Ascending aorta (tissue), 2 donors: ENCODE data around the gene NMNAT3. TPM values are rescaled to one million over a fixed set of nuclear protein-coding genes. Genes with fewer than 3 reads are reported as not detected.
"Not testable (repeated sequence)": the region's sequence is repeated elsewhere in the genome, so short reads cannot be mapped to it uniquely, and the experiment has no call there.

Experiments used
- DNase-seq, 2 donors: peaks; one replicate each; pipeline ENCODE4 v3.0.0-alpha.2; 2019; ENCODE audit warnings: low spot score in 2 of 2
- H3K27ac ChIP-seq, 2 donors: fragments of 200-600 bp; sonication (generic); one replicate each; pipeline ENCODE4 v1.5.1; 2016 to 2017; ENCODE audit warnings: mild to moderate bottlenecking in 1 of 2
- H3K27me3 ChIP-seq: fragments of 200-600 bp; sonication (generic); one replicate; pipeline ENCODE4 v1.5.1; 2017
- H3K36me3 ChIP-seq, 2 donors: fragments of 200-600 bp; sonication (generic); one replicate each; pipeline ENCODE4 v1.5.1; 2016
- H3K4me1 ChIP-seq, 2 donors: fragments of 200-600 bp; sonication (generic); one replicate each; pipeline ENCODE4 v1.5.1; 2016 to 2017; ENCODE audit warnings: mild to moderate bottlenecking in 1 of 2
- H3K4me3 ChIP-seq, 2 donors: fragments of 200-600 bp; sonication (generic); one replicate each; pipeline ENCODE4 v1.5.1; 2016 to 2017; ENCODE audit warnings: mild to moderate bottlenecking in 1 of 2
- H3K9me3 ChIP-seq, 2 donors: fragments of 200-600 bp; sonication (generic); one replicate each; pipeline ENCODE4 v1.5.1; 2016
- CTCF ChIP-seq, 3 experiments: fragments of 200-600 bp in 2 of 3; fragments of 450-650 bp in 1 of 3; sonication (generic) in 2 of 3; IDR thresholded peaks; one replicate each; pipeline ENCODE4 v1.5.1; 2016 to 2019; ENCODE audit warnings: antibody characterized with exemption in 3 of 3, mild to moderate bottlenecking in 1 of 3, moderate library complexity in 1 of 3
- intact Hi-C: fragments of 100-400 bp; cut with DNase I; formaldehyde crosslinking; loops from one replicate; pipeline ENCODE4 v1.15.1; 2023
- total RNA-seq: library from RNA; depleted of rRNA; stranded (reverse); fragments of >200 nt; gene quantifications from one replicate; pipeline ENCODE4 v1.1.0, GENCODE V29; 2016

NMNAT3 gene
- total RNA-seq, 1 donor from 2014 or later = 1.2 TPM

DNA sequence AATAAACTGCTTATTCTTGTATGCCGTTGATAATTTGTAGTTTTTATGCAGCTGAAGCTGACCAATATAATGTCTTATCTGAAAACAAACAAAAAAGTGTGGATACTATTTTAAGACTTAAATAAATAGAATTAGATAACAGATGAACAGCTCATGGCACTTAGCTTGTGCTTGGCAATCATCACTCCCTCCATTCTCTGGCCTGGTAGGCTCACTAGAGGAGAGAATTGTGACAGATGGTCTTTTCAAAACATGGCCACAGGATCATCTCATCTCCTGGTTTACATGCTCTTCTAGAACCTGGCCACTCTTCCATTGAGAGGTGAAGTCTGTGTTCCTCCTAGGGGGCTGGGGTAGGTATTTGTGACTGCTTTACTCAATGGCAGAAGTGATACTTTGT is 79.8 kb downstream of the NMNAT3 start:
- H3K9me3 ChIP-seq = no peaks in the 10 kb centered on the region
- intact Hi-C loops = no loop called here
- DNase-seq = no peak

DNA sequence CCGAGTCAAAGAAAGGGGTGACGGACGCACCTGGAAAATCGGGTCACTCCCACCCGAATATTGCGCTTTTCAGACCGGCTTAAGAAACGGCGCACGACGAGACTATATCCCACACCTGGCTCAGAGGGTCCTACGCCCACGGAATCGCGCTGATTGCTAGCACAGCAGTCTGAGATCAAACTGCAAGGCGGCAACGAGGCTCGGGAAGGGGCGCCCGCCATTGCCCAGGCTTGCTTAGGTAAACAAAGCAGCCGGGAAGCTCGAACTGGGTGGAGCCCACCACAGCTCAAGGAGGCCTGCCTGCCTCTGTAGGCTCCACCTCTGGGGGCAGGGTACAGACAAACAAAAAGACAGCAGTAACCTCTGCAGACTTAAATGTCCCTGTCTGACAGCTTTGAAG is 86.6 kb downstream of the NMNAT3 start:
- intact Hi-C loops, H3K4me3 ChIP-seq, H3K27ac ChIP-seq, DNase-seq, H3K4me1 ChIP-seq, H3K9me3 ChIP-seq, H3K27me3 ChIP-seq, H3K36me3 ChIP-seq: not testable (repeated sequence)

More for the DNA sequence above, 79.8 kb downstream of the NMNAT3 start:
- Histone ChIP-seq H3K36me3 (no peaks in the 10 kb centered on the region), H3K4me3 (no peak overlapping the region), H3K27me3 (no peaks in the 10 kb centered on the region), H3K27ac (no peak overlapping the region), H3K4me1 (no peaks in the 10 kb centered on the region)
- no peak for TF ChIP-seq CTCF (IDR thresholded peaks at IDR 0.05)

GRCh38 chr3:139588450-139588849 is 89.3 kb downstream of the NMNAT3 start:
- no peaks in the 10 kb centered on the region for H3K36me3 ChIP-seq
- H3K27ac ChIP-seq = no peak overlapping the region
- intact Hi-C loops = no loop called here
- DNase-seq = no peak
- no peaks in the 10 kb centered on the region for H3K9me3 ChIP-seq
- H3K4me1 ChIP-seq = no peaks in the 10 kb centered on the region
- no peak overlapping the region for H3K4me3 ChIP-seq
- no peaks in the 10 kb centered on the region for H3K27me3 ChIP-seq
- no peak for TF ChIP-seq CTCF (IDR thresholded peaks at IDR 0.05)

DNA sequence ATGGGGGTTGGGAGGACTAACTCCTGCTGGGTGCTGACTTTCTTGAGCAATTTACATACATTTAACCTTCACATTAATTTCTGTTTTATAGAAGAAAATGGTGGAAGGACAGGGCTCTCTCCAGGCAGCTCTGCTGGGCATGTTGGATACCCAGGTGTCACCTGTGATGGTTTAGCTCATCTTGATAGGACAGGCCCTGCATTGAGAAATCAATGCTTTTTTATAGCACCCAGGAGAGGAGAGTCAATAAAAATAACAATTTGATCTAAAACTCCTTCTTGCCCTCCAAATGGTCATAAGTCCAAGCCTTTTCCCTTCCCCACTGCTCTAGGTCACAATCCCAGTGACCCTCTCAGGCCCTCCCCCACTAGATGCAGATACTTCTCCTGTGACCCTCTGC is 90.0 kb downstream of the NMNAT3 start:
- H3K4me3 ChIP-seq = no peak overlapping the region
- TF ChIP-seq CTCF (IDR thresholded peaks at IDR 0.05) = no peak
- no peaks in the 10 kb centered on the region for H3K4me1 ChIP-seq
- intact Hi-C loops = no loop called here
- no peaks in the 10 kb centered on the region for H3K27me3 ChIP-seq
- no peak for DNase-seq
- no peaks in the 10 kb centered on the region for H3K9me3 ChIP-seq
- H3K27ac ChIP-seq = no peak overlapping the region
- H3K36me3 ChIP-seq = no peaks in the 10 kb centered on the region

GRCh38 chr3:139586420-139587017 is 91.3 kb downstream of the NMNAT3 start:
- H3K36me3 ChIP-seq = no peaks in the 10 kb centered on the region
- no peak for TF ChIP-seq CTCF (IDR thresholded peaks at IDR 0.05)
- H3K9me3 ChIP-seq = no peaks in the 10 kb centered on the region
- H3K4me1 ChIP-seq = no peaks in the 10 kb centered on the region
- H3K27ac ChIP-seq = no peak overlapping the region
- H3K4me3 ChIP-seq = no peak overlapping the region
- intact Hi-C loops = no loop called here
- no peaks in the 10 kb centered on the region for H3K27me3 ChIP-seq
- DNase-seq = no peak

GRCh38 chr3:139585820-139586219 is 92.0 kb downstream of the NMNAT3 start:
- H3K9me3 ChIP-seq = no peaks in the 10 kb centered on the region
- DNase-seq = no peak
- no peak overlapping the region for H3K27ac ChIP-seq
- no peaks in the 10 kb centered on the region for H3K27me3 ChIP-seq
- H3K4me1 ChIP-seq = no peaks in the 10 kb centered on the region
- no peak overlapping the region for H3K4me3 ChIP-seq
- intact Hi-C loops = no loop called here
- no peak for TF ChIP-seq CTCF (IDR thresholded peaks at IDR 0.05)
- H3K36me3 ChIP-seq = no peaks in the 10 kb centered on the region

DNA sequence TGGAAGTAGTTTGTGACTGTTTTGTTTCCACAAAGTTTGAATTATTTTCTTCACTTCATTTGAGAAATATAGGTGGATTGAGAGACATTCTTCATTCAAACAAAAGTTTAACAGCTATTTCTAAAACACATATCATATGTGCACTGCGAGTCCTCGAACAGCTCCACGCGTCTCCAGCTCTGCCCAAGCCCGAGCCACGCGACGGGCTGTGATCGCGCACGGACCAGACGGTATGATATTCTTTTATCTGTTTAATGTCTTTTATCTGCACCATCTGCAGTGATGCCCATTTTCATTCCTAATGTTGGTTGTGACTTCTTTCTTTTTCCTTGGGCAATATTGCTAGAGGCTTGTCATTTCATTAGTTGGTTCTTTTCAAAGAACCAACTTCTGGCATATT is 94.1 kb downstream of the NMNAT3 start:
- H3K4me3 ChIP-seq, intact Hi-C loops, DNase-seq, H3K9me3 ChIP-seq, H3K4me1 ChIP-seq, H3K36me3 ChIP-seq, H3K27ac ChIP-seq, H3K27me3 ChIP-seq: not testable (repeated sequence)
